Measurements from ENCODE around the gene GAST. TPM values are rescaled to one million over a fixed set of nuclear protein-coding genes. Genes with fewer than 3 reads are reported as not detected.
"Not testable (repeated sequence)": the region's sequence is repeated elsewhere in the genome, so short reads cannot be mapped to it uniquely, and the experiment has no call there.

The GAST gene
- total RNA-seq, 4 donors from 2014 or later = not detected

DNA sequence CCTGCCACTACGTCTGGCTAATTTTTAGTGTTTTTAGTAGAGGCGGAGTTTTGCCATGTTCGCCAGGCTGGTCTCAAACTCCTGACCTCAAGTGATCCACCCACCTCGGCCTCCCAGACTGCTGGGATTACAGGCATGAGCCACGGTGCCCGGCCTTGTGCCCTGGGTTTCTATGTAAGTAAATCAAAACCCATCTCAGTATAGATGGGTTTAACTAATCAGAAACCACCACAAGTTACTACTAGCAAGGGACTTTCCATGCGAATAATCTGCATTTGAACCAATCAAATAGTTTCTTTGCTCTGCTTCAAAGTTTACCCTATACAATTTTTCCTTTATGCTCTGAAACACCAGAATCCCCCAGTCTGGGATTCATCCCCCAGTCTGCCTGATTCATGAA lies 40.0 kb upstream of the GAST start:
- no peak for DNase-seq
- TF ChIP-seq POLR2A (IDR thresholded peaks at IDR 0.05) = no peak
- TF ChIP-seq CTCF (IDR thresholded peaks at IDR 0.05) = no peak
- Histone ChIP-seq H3K4me3 (no peak overlapping the region), H3K36me3 (no peaks in the 10 kb centered on the region), H3K9me3 (no peaks in the 10 kb centered on the region), H3K27ac (no peak overlapping the region), H3K27me3 (no peaks in the 10 kb centered on the region), H3K4me1 (peaks cover 5 to 31% (median 17%) of the 10 kb centered on the region in 3 donors)
- 42 to 48% methylated on average over 4 to 7 of the region's 7 CpGs for WGBS, 2 donors
- intact Hi-C loops (cut with DNase I) = no loop called here

DNA sequence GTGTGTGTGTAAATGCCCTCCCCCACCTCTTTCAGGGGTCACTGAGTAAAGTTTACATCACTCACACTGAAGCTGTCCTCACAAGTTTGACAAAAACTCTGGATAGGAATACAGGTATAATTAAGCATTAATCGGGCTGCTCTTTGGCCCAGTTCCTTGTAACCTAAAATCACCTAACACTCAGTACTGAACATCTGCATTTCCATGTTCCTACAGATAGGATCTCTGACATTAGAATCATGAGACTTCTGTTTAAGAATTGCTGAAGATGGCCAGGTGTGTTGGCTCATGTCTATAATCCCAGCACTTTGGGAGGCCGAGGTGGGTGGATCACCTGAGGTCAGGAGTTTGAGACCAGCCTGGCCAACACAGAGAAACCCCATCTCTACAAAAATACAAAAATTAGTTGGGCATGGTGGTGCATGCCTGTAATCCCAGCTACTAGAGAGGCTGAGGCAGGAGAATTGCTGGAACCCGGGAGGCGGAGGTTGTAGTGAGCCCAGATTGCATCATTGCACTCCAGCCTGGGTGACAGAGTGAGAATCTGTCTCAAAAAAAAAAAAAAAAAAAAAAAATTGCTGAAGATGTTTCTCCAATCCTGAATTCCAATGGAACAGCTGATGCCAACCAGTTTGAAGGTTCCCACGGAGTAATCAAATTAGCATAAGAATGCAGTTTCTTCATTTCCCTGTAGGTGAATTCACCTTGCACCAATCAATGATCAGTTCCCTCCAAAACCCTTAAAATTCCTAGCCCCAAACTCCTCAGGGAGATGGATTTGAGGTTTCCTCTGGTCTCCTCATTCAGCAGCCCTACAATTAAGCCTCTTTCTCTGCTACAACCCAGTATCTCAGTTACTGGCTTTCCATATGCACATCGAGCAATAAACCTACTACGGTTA lies 36.7 kb upstream of the GAST start:
- H3K27me3 ChIP-seq; intact Hi-C loops (cut with DNase I); DNase-seq; H3K4me3 ChIP-seq; H3K9me3 ChIP-seq; H3K27ac ChIP-seq; H3K36me3 ChIP-seq: not testable (repeated sequence)
- peaks cover 0 to 39% (median 16%) of the 10 kb centered on the region in 3 donors for H3K4me1 ChIP-seq
- TF ChIP-seq CTCF (IDR thresholded peaks at IDR 0.05) = peak in 1 of 6 experiments; percentile 4
- whole genome bisulfite sequencing, 2 donors = 78 to 79% methylated on average over 5 to 7 of the region's 7 CpGs

- H3K27ac ChIP-seq = no peak overlapping the region
Measured at GRCh38 chr17:41676058-41676419, 36.1 kb upstream of the GAST start.

DNA sequence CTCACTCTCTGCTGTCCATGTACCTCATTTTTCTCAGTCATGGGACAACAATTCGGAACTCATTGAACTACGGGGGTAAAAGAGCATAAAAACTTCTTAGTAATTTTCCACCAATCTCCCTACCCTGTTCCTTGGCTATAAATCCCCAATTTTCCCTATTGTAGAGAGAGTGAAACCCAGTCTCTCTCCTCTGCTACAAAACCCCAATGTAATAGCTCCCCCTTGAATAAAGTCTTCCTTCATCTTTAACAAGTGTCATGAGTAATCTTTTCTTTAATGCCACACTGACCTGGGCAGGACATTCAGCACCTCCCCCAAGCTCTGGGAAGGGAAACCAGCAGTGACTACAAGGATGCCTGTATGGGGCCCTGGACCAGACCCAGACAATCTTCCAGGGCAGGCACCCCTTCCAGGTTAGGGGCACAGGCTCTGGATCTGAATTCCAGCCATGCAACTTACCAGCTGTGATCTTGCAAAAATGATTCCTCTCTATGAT lies 33.7 kb upstream of the GAST start:
- Histone ChIP-seq H3K36me3 (no peaks in the 10 kb centered on the region), H3K4me3 (peak overlapping the region; percentile 3 to 60 (median 26)), H3K27ac (peak overlapping the region; percentile 73 to 93 (median 82)), H3K9me3 (no peaks in the 10 kb centered on the region), H3K4me1 (peaks cover 0 to 39% (median 16%) of the 10 kb centered on the region in 3 donors), H3K27me3 (no peaks in the 10 kb centered on the region)
- TF ChIP-seq CTCF (IDR thresholded peaks at IDR 0.05) (no peak), POLR2A (IDR thresholded peaks at IDR 0.05) (no peak)
- 40 to 63% methylated on average over 2 of the region's 2 CpGs for WGBS, 2 donors
- no peak for DNase-seq
- intact Hi-C loops (cut with DNase I) = no loop called here

More at GRCh38 chr17:41676058-41676419, 36.1 kb upstream of the GAST start:
- Histone ChIP-seq H3K4me1 (peaks cover 0 to 39% (median 16%) of the 10 kb centered on the region in 3 donors), H3K9me3 (no peaks in the 10 kb centered on the region), H3K4me3 (no peak overlapping the region), H3K27me3 (no peaks in the 10 kb centered on the region), H3K36me3 (no peaks in the 10 kb centered on the region)
- intact Hi-C loops (cut with DNase I) = no loop called here
- no peak for DNase-seq
- TF ChIP-seq POLR2A (IDR thresholded peaks at IDR 0.05) (no peak), CTCF (IDR thresholded peaks at IDR 0.05) (no peak)
- 59 to 93% methylated on average over 3 of the region's 3 CpGs for WGBS, 2 donors

Measured in esophagus squamous epithelium (tissue), 5 donors.